Islet precursor cell (in vitro differentiated cells): ENCODE data around the gene RBPJ.

Experiments used
- DNase-seq: peaks from one replicate; pipeline ENCODE4 v3.0.0-alpha.2; 2018

The RBPJ gene

GRCh38 chr4:26463386-26463785 is 142.6 kb downstream of the RBPJ start:
- no peak for DNase-seq

- peak; percentile 23 for DNase-seq
Measured at GRCh38 chr4:26464420-26465095, 143.7 kb downstream of the RBPJ start.

- DNase-seq = peak; percentile 46
Measured at GRCh38 chr4:26466578-26467270, 145.9 kb downstream of the RBPJ start.

- DNase-seq = no peak
Measured at GRCh38 chr4:26467724-26468123, 146.9 kb downstream of the RBPJ start.

- DNase-seq = no peak
Measured at GRCh38 chr4:26468283-26468949, 147.6 kb downstream of the RBPJ start.

GRCh38 chr4:26468977-26469376 is 148.2 kb downstream of the RBPJ start:
- DNase-seq = peak; percentile 7

GRCh38 chr4:26471890-26472289 is 151.1 kb downstream of the RBPJ start:
- DNase-seq = no peak

GRCh38 chr4:26473893-26474292 is 153.1 kb downstream of the RBPJ start:
- no peak for DNase-seq

- no peak for DNase-seq
Measured at GRCh38 chr4:26474551-26474950, 153.7 kb downstream of the RBPJ start.

GRCh38 chr4:26475716-26476115 is 154.9 kb downstream of the RBPJ start:
- no peak for DNase-seq

- no peak for DNase-seq
Measured at GRCh38 chr4:26476545-26476944, 155.7 kb downstream of the RBPJ start.

- no peak for DNase-seq
Measured at GRCh38 chr4:26478330-26478729, 157.5 kb downstream of the RBPJ start.

GRCh38 chr4:26482508-26483462 is 162.0 kb downstream of the RBPJ start:
- DNase-seq = no peak

- no peak for DNase-seq
Measured at GRCh38 chr4:26484032-26484515, 163.3 kb downstream of the RBPJ start.

- DNase-seq = no peak
Measured at GRCh38 chr4:26484516-26484915, 163.7 kb downstream of the RBPJ start.
